Measurements from ENCODE around the gene CFAP54.
"Not testable (repeated sequence)": the region's sequence is repeated elsewhere in the genome, so short reads cannot be mapped to it uniquely, and the experiment has no call there.

Gene CFAP54

GRCh38 chr12:96701856-96702255 lies 212.5 kb downstream of the CFAP54 start:
- Histone ChIP-seq H3K4me3 (no peak overlapping the region), H3K27ac (no peak overlapping the region)

DNA sequence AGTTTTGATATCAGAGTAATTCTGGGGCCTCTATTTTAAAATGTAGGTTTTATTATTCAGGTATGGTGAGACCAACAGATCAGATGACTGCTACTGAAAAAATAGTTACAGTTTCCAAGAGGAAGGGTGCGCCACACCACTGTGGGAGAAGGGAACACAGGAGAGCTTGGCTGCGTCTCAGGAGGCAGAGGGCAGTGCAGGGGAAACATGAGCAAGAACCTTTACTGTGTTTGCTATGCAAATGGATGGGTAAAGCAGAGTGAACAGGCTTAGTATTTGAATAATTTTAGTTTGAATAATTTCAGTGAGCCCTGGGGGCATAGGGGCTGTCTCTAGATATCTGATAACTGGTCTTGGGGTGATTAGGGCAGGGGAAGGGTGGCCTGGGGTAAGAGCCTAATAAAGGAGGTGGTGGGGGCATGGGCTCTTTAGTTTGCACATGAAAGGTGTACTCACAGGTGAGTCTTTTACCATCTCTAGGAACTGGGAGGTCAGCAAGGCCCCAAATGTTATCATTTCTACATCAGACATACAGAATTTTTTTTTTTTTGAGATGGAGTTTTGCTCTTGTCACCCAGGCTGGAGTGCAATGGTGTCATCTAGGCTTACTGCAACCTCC lies 220.9 kb downstream of the CFAP54 start:
- Histone ChIP-seq H3K4me3 (no peak overlapping the region), H3K27ac (no peak overlapping the region)

- no peak overlapping the region for H3K27ac ChIP-seq
Observed at GRCh38 chr12:96711364-96711763, 222.0 kb downstream of the CFAP54 start.

DNA sequence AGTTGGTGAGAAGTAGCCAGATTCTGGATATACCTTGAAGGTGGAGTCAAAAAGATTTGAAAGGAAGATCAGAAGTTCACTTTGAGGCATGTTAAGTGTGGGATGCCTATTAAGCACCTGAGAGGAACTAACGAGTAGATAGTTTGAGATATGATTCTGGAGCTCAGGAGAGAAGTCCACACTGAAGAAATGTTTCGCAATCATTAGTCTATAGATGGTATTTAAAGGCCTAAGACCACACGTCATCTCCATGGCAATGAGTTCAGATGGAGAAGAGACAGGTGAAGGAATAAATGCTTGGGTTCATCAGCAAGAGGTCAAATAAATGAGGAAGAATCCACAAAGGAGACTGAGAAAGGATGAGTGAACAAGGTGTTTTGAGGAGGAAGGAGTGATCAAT lies 224.8 kb downstream of the CFAP54 start:
- no peak overlapping the region for H3K4me3 ChIP-seq

More at GRCh38 chr12:96711364-96711763, 222.0 kb downstream of the CFAP54 start:
- no peak overlapping the region for H3K4me3 ChIP-seq

DNA sequence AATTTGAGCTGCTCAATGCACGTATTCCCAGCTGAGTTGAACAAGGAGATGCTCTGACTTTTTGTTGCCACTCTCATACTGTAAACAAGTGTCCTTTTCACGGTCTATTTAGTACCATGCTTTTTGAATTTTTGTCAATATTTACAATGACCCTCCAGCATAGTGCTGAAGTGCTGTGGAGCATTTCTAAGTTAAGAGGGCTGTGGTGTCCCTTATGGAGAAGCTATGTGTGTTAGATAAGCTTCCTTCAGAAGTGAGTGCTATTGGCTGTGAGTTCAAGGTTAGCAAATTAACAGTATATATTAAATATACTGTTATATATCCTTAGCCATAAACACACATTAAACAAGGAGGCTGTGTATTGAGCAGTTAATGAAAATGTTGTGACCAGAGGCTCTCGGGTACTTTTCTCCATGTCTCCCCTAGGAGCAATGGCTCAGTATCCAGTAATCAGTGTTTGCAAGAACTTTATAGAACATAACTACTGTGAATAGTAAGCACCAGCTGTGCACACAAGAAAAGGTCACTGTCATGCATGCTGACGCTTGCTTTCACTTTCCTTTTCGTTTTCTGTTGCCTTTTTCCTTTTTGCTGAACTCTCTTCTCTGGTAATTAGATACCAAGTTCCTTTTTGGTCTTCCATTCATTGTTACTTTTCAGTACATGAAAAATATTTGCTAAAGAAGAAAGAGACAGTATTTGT lies 230.4 kb downstream of the CFAP54 start:
- Histone ChIP-seq H3K4me3 (peak overlapping the region; percentile 8 to 34 (median 26)), H3K27ac (peak overlapping the region in 8 of 21 experiments; percentile 23 to 69 (median 57))

More for the DNA sequence above, 224.8 kb downstream of the CFAP54 start:
- H3K27ac ChIP-seq: no peak overlapping the region

DNA sequence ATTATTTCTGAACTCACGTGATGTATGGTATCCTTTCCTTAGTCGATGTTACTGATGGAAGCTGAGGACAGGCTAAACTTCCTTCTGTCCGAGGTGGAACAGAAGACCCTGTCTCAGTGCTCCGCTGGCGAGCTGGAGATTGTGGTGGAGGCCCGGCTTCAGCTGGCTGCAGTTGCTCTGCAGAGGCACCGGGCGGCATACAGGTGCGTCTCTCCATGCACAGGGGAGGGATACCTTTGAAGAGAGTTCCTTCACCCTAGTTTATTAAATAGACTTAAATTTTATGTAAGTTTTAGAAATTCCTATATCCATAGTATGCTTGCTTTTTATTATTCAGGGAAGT lies 231.0 kb downstream of the CFAP54 start:
- H3K4me3 ChIP-seq: peak overlapping the region; percentile 8 to 34 (median 26)
- H3K27ac ChIP-seq: peak overlapping the region in 8 of 21 experiments; percentile 23 to 69 (median 57)

DNA sequence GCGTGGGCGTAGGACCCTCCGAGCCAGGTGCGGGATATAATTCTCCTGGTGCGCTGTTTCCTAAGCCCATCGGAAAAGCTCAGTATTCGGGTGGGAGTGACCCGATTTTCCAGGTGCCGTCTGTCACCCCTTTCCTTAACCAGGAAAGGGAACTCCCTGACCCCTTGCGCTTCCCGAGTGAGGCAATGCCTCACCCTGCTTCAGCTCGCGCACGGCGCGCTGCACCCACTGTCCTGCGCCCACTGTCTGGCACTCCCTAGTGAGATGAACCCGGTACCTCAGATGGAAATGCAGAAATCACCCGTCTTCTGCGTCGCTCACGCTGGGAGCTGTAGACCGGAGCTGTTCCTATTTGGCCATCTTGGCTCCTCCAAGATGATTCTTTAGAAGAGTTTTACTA lies 240.1 kb downstream of the CFAP54 start:
- H3K27ac ChIP-seq, H3K4me3 ChIP-seq: not testable (repeated sequence)

DNA sequence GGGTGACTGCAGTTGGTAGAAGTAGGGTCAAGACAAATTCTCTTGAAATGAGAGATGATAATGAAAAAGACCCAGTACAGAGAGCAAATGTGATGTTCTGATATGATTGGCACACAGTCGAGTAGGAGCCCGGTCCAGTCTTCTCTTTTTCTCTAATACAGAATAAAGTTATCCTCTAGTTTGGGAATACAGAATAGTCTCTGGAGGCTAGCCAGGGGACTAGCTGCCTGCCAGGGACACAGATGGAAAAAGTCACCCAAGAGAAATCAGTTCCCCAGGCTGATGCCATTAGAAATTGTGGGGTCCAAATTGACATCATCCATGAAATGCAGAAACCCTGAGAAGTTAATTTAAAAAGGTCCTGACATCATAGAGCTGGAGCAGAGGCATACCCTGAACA lies 240.5 kb downstream of the CFAP54 start:
- no peak overlapping the region for H3K27ac ChIP-seq
- no peak overlapping the region for H3K4me3 ChIP-seq

GRCh38 chr12:96743606-96744005 lies 254.2 kb downstream of the CFAP54 start:
- no peak overlapping the region for H3K27ac ChIP-seq
- H3K4me3 ChIP-seq: no peak overlapping the region

DNA sequence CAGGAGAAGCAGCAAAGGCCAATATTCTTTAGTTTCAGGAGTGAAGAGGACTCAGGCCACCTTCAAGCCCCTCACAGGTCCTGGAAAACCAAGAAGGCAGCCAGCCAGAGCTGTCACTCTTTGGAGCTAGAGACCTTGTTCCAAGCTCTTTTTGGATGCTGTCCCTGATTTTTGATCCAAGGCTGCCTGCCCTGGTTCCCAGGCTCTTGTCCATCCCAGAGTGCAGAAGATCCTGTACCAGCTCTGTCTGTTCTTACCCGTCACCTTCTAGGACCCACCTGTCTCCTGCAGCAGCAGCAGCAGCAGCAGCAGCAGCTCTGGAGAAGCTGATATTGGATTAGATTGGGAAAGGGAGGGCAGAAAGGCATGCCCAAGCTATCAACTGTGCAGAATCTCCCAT lies 260.6 kb downstream of the CFAP54 start:
- Histone ChIP-seq H3K4me3 (no peak overlapping the region), H3K27ac (no peak overlapping the region)

- H3K27ac ChIP-seq: no peak overlapping the region
- no peak overlapping the region for H3K4me3 ChIP-seq
Observed at GRCh38 chr12:96751626-96752025, 262.2 kb downstream of the CFAP54 start.

DNA sequence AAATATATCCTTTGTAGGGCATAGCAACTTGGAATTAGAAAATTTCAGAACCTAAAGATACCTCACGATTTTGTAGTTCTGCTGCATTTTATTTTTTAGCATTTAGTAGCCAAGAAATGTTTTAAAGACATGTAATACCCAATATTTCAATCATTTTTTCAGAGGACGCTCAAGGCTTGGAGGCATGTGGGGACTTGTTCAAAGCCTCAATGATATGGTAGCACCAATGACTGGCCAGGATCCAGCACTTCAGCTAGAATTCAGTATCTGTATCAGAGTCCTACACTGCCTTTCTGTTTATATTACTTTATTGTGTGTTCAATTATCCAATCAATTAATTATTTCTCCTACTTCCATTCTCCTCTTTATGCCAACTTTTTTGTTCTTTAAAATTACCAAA lies 262.8 kb downstream of the CFAP54 start:
- Histone ChIP-seq H3K27ac (no peak overlapping the region), H3K4me3 (no peak overlapping the region)

DNA sequence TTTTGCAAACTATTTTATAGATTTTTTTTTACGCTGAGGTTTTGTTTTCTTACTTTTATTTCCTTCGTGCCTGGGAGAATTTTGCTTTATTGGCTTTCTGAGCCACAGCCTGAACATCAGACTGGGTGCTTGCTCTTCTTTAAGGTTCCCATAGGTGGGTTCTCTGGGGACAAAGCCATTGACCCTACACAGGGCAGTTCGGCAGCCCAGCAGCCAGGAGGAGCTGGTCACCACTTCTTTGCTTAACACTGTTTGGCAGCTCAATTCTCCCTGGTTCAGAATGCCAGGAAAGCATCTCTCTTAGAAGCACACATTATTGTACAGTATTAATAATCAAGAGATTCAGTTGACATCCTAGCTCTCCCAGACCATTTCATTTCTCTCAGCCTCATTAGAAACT lies 276.9 kb downstream of the CFAP54 start:
- H3K4me3 ChIP-seq: no peak overlapping the region
- no peak overlapping the region for H3K27ac ChIP-seq

- no peak overlapping the region for H3K27ac ChIP-seq
- no peak overlapping the region for H3K4me3 ChIP-seq
Observed at GRCh38 chr12:96769400-96769799, 280.0 kb downstream of the CFAP54 start.

DNA sequence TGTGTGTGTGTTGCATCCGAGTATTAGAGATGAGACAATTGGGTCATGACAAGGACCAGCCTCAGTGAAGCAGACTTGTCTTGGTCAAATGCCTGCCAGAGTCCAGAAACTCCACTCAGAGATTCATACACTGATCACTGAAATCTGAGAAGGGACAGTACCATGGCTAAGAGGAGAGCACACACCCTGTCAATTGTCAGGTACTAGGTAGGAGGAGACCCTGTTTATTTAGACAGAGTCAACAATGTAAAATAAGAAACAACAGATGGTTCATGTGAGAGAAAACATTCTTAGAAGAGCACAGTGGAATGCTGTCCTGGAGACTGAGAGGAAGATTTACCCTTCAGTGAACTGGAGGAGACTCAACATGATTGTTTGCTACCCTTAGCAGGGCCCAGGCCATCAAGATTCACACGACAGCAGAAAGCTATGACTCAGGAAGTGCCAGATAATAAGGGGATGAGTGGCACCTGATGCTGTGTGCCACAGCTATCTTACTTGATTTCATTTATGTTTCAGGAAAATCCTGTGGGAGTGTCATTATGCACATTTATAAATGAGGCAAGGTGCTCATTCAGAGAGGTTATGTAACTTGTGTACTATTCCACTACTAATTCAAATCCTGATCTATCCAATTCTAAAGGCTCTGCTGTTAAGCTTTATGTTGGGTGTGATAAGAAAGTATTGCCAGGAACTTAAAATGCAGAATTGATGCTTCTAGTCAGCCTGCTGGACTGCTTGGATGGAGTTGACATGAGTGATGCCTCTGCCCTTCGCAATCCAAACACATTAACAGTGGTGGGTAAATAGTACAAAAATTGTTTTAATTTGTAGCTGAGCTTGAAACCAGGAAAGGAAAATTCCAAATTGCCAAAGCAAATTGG lies 281.1 kb downstream of the CFAP54 start:
- no peak overlapping the region for H3K27ac ChIP-seq

DNA sequence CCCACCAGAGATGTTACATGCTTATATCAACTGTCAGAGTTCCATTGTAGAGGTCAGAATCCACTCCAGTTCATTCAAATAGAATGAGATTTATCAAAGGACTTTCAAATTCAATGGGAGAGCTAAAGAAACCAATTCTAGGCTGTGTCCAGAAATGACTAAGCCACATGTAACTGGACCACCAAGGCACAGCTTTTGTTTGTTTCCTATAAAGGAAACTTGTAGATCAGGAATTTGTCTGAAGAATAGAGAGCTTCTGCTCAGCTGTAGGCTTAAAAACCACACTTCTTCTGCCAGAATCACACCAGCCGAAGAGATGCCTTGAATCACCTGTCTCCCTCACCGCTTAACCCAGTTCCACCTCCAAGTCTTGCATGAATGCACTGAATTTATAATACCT lies 283.7 kb downstream of the CFAP54 start:
- Histone ChIP-seq H3K4me3 (no peak overlapping the region), H3K27ac (no peak overlapping the region)

More for the DNA sequence above, 281.1 kb downstream of the CFAP54 start:
- H3K4me3 ChIP-seq: no peak overlapping the region

DNA sequence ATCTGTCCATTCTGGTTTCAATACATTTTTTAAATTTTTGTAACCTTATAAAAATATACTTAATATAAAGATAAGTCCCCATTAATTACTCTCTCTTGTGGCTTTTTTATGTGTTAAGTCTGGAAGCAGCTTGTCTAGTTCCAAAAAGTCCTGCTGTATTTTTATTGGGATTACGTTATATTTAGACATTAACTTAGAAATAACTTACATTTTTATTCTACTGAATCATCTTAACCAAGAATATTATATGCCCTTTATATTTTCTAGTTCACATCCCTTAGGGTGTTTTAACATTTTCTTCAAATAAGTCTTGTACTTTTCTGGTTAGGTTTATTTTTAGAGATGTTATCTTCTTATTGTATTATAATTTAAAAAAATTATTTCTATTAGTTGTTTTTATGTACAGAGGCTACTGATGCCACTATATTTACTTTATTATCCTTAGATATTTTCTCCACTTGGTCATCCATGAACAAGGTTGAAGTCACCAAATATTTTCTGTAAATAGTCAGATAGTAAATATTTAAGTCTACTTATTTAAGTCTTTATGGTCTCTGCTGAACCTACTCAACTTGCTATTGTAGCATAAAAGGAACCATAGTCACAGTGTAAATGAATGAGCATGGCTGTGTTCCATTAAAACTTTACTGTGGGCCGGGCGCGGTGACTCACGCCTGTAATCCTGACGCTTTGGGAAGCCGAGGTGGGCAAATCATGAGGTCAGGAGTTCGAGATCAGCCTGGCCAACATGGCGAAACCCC lies 285.3 kb downstream of the CFAP54 start:
- H3K27ac ChIP-seq: no peak overlapping the region

DNA sequence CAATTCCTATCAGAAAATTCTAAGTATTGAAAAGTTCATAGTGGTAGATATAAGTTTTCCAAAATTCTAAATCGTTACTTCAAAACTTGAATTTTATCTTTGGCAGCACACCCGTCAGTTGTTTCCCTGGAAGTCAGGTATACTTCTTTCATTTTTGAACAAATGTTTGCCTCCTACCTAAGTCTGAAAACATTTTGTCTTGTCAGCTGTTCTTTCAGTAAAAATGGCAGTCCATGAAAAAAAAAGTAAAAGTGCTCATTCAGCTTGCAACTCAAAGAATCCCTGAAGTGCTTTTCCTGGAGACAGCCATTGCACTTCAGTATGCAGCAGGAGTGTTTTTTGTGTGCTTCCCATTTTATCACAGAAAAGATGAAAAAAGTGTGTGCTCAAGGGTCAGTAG lies 287.5 kb downstream of the CFAP54 start:
- no peak overlapping the region for H3K4me3 ChIP-seq
- H3K27ac ChIP-seq: no peak overlapping the region

More for the DNA sequence above, 285.3 kb downstream of the CFAP54 start:
- H3K4me3 ChIP-seq: no peak overlapping the region

GRCh38 chr12:96780330-96780729 lies 291.0 kb downstream of the CFAP54 start:
- no peak overlapping the region for H3K27ac ChIP-seq
- H3K4me3 ChIP-seq: no peak overlapping the region

- Histone ChIP-seq H3K27ac (no peak overlapping the region), H3K4me3 (no peak overlapping the region)
Observed at GRCh38 chr12:96786791-96787190, 297.4 kb downstream of the CFAP54 start.

All from skin epidermis (tissue), 12 donors.